ENCODE data around the gene FLG.
"Not testable (repeated sequence)": the region's sequence is repeated elsewhere in the genome, so short reads cannot be mapped to it uniquely, and the experiment has no call there.

The FLG gene

DNA sequence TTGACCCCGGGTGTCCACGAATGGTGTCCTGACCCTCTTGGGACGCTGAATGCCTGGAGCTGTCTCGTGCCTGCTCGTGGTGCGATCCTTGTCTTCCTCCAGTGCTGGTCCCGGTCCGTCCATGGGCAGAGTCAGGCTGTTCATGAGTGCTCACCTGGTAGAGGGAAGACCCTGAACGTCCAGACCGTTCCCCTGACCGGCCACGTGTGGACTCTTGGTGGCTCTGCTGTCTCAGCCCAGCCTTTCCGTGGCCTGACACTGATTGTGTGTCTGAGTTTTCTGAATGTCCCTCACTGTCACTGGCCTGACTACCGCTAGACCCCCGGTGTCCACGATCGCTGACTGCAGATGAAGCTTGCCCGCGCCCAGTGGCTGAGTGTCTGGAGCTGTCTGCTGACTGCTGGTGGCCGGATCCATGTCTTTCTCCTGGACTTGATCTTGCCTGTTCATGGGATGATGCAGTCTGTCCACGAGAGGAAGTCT lies 11.7 kb downstream of the FLG start:
- DNase-seq (ENCODE audit: low read depth), result no peak
- TF ChIP-seq, protein P1, sequence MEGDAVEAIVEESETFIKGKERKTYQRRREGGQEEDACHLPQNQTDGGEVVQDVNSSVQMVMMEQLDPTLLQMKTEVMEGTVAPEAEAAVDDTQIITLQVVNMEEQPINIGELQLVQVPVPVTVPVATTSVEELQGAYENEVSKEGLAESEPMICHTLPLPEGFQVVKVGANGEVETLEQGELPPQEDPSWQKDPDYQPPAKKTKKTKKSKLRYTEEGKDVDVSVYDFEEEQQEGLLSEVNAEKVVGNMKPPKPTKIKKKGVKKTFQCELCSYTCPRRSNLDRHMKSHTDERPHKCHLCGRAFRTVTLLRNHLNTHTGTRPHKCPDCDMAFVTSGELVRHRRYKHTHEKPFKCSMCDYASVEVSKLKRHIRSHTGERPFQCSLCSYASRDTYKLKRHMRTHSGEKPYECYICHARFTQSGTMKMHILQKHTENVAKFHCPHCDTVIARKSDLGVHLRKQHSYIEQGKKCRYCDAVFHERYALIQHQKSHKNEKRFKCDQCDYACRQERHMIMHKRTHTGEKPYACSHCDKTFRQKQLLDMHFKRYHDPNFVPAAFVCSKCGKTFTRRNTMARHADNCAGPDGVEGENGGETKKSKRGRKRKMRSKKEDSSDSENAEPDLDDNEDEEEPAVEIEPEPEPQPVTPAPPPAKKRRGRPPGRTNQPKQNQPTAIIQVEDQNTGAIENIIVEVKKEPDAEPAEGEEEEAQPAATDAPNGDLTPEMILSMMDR (conservative IDR thresholded peaks at IDR 0.05; ENCODE audit: low read depth, low read length), result no peak
- no peak overlapping the region for H3K4me3 ChIP-seq (ENCODE audit: low read depth, low read length)

DNA sequence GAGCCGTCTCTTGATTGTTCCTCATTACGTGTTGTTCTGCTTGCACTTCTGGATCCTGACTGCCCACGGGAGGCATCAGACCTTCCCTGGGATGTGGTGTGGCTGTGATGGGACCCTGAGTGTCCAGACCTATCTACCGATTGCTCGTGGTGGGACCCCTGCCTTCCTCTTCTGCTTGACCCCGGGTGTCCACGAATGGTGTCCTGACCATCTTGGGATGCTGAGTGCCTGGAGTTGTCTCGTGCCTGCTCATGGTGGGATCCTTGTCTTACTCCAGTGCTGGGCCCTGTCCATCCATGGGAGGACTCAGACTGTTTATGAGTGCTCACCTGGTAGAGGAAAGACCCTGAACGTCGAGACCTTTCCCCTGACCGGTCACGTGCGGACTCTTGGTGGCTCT lies 12.9 kb downstream of the FLG start:
- not testable (repeated sequence) for DNase-seq (ENCODE audit: low read depth); H3K4me3 ChIP-seq (ENCODE audit: low read depth, low read length)

GRCh38 chr1:152309955-152310354 lies 15.1 kb downstream of the FLG start:
- TF ChIP-seq, protein P1 (conservative IDR thresholded peaks at IDR 0.05; ENCODE audit: low read depth, low read length), result no peak
- no peak for DNase-seq (ENCODE audit: low read depth)
- no peak overlapping the region for H3K4me3 ChIP-seq (ENCODE audit: low read depth, low read length)

GRCh38 chr1:152309320-152309901 lies 15.6 kb downstream of the FLG start:
- DNase-seq (ENCODE audit: low read depth); H3K4me3 ChIP-seq (ENCODE audit: low read depth, low read length): not testable (repeated sequence)

DNA sequence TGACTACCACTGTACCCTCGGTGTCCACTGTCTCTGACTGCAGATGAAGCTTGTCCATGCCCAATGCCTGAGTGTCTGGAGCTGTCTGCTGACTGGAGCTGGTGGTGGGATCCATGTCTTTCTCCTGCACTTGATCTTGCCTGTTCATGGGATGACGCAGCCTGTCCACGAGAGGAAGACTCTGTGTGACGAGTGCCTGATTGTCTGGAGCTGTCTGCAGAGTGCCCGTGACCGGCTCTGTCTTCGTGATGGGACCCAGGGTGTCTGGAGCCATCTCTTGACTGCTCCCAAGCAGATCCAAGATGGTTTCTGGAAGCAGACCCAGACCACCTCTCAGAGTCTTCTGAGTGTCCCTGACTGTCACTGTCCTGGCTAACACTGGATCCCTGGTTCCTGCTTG lies 16.3 kb downstream of the FLG start:
- not testable (repeated sequence) for DNase-seq (ENCODE audit: low read depth); H3K4me3 ChIP-seq (ENCODE audit: low read depth, low read length)

GRCh38 chr1:152307970-152308369 lies 17.1 kb downstream of the FLG start:
- not testable (repeated sequence) for DNase-seq (ENCODE audit: low read depth)

GRCh38 chr1:152306123-152306522 lies 18.9 kb downstream of the FLG start:
- not testable (repeated sequence) for H3K4me3 ChIP-seq (ENCODE audit: low read depth, low read length); DNase-seq (ENCODE audit: low read depth)

More at GRCh38 chr1:152307970-152308369, 17.1 kb downstream of the FLG start:
- not testable (repeated sequence) for H3K4me3 ChIP-seq (ENCODE audit: low read depth, low read length)

DNA sequence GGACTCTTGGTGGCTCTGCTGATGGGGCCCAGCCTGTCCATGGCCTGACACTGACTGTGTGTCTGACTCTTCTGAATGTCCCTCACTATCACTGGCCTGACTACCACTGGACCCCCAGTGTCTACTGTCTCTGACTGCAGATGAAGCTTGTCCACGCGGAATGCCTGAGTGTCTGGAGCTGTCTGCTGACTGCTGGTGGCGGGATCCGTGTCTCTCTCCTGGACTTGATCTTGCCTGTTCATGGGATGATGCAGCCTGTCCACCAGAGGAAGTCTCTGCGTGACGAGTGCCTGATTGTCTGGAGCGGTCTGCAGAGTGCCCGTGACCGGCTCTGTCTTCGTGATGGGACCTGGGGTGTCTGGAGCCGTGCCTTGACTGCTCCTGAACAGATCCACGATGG lies 20.3 kb downstream of the FLG start:
- not testable (repeated sequence) for DNase-seq (ENCODE audit: low read depth); H3K4me3 ChIP-seq (ENCODE audit: low read depth, low read length)

DNA sequence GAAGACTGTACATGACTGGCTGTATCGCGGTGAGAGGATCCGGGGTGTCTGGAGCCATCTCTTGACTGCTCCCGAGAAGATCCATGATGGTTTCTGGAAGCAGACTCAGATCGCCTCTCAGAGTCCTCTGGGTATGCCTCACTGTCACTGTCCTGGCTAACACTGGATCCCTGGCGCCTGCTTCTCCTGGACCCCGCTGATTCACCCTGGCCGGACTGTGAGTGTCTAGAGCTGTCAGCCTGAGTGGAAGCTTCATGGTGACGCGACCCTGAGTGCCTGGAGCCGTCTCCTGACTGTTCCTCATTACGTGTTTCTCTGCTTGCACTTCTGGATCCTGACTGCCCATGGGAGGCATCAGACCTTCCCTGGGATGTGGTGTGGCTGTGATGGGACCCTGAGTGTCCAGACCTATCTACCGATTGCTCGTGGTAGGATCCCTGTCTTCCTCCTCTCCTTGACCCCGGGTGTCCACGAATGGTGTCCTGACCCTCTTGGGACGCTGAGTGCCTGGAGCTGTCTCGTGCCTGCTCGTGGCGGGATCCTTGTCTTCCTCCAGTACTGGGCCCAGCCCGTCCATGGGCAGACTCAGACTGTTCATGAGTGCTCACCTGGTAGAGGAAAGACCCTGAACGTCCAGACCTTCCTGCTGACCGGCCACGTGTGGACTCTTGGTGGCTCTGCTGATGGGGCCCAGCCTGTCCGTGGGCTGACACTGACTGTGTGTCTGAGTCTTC lies 21.7 kb downstream of the FLG start:
- DNase-seq (ENCODE audit: low read depth); H3K4me3 ChIP-seq (ENCODE audit: low read depth, low read length): not testable (repeated sequence)

DNA sequence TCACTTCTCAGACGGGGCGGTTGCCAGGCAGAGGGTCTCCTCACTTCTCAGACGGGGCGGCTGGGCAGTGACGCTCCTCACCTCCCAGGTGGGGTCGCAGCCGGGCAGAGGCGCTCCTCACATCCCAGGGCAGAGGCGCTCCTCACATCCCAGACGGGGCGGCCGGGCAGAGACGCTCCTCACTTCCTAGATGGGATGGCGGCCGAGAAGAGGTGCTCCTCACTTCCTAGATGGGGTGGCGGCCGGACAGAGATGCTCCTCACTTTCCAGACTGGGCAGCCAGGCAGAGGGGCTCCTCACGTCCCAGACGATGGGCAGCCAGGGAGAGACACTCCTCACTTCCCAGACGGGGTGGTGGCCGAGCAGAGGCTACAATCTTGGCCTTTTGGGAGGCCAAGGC lies 68.6 kb downstream of the FLG start:
- not testable (repeated sequence) for H3K4me3 ChIP-seq (ENCODE audit: low read depth, low read length); DNase-seq (ENCODE audit: low read depth)

Measured in choroid plexus epithelial cell (primary cell).